Measurements from ENCODE around the gene CALR3.
"Not testable (repeated sequence)": the region's sequence is repeated elsewhere in the genome, so short reads cannot be mapped to it uniquely, and the experiment has no call there.

CALR3 gene

GRCh38 chr19:16497837-16498236, 1.9 kb upstream of the CALR3 start:
- no peak for DNase-seq (ENCODE audit: low read depth, low spot score)
- no peak overlapping the region for H3K27ac ChIP-seq

GRCh38 chr19:16497042-16497441, 1.1 kb upstream of the CALR3 start:
- no peak for DNase-seq (ENCODE audit: low read depth, low spot score)
- H3K27ac ChIP-seq: no peak overlapping the region

- no peak for DNase-seq (ENCODE audit: low read depth, low spot score)
- H3K27ac ChIP-seq: no peak overlapping the region
These were observed 631 bp upstream of the CALR3 start for GRCh38 chr19:16496613-16496983.

- not testable (repeated sequence) for DNase-seq (ENCODE audit: low read depth, low spot score); H3K27ac ChIP-seq
These were observed 9.5 kb downstream of the CALR3 start for GRCh38 chr19:16486476-16486875.

- no peak overlapping the region for H3K27ac ChIP-seq
- DNase-seq (ENCODE audit: low read depth, low spot score): no peak
These were observed 13.2 kb downstream of the CALR3 start for GRCh38 chr19:16482745-16483144.

GRCh38 chr19:16477311-16477710, 18.7 kb downstream of the CALR3 start:
- H3K27ac ChIP-seq: no peak overlapping the region

GRCh38 chr19:16476401-16476800, 19.6 kb downstream of the CALR3 start:
- H3K27ac ChIP-seq: no peak overlapping the region
- DNase-seq (ENCODE audit: low read depth, low spot score): no peak

More at GRCh38 chr19:16477311-16477710, 18.7 kb downstream of the CALR3 start:
- no peak for DNase-seq (ENCODE audit: low read depth, low spot score)

- H3K27ac ChIP-seq: no peak overlapping the region
- DNase-seq (ENCODE audit: low read depth, low spot score): no peak
These were observed 22.0 kb downstream of the CALR3 start for GRCh38 chr19:16473875-16474392.

GRCh38 chr19:16472992-16473391, 23.0 kb downstream of the CALR3 start:
- H3K27ac ChIP-seq: no peak overlapping the region
- DNase-seq (ENCODE audit: low read depth, low spot score): no peak

- H3K27ac ChIP-seq: not testable (repeated sequence)
These were observed 23.4 kb downstream of the CALR3 start for GRCh38 chr19:16472559-16472899.

GRCh38 chr19:16470911-16471811, 24.8 kb downstream of the CALR3 start:
- H3K27ac ChIP-seq: peak overlapping the region; percentile 78
- no peak for DNase-seq (ENCODE audit: low read depth, low spot score)

More at GRCh38 chr19:16472559-16472899, 23.4 kb downstream of the CALR3 start:
- not testable (repeated sequence) for DNase-seq (ENCODE audit: low read depth, low spot score)

GRCh38 chr19:16470541-16470910, 25.4 kb downstream of the CALR3 start:
- no peak for DNase-seq (ENCODE audit: low read depth, low spot score)
- H3K27ac ChIP-seq: peak overlapping the region; percentile 78

- no peak for DNase-seq (ENCODE audit: low read depth, low spot score)
- H3K27ac ChIP-seq: no peak overlapping the region
These were observed 28.4 kb downstream of the CALR3 start for GRCh38 chr19:16467581-16467980.

GRCh38 chr19:16466802-16467427, 29.1 kb downstream of the CALR3 start:
- not testable (repeated sequence) for H3K27ac ChIP-seq; DNase-seq (ENCODE audit: low read depth, low spot score)

- DNase-seq (ENCODE audit: low read depth, low spot score): no peak
- no peak overlapping the region for H3K27ac ChIP-seq
These were observed 30.7 kb downstream of the CALR3 start for GRCh38 chr19:16465239-16465638.

GRCh38 chr19:16463991-16464575, 31.9 kb downstream of the CALR3 start:
- H3K27ac ChIP-seq: no peak overlapping the region
- no peak for DNase-seq (ENCODE audit: low read depth, low spot score)

- H3K27ac ChIP-seq: peak overlapping the region; percentile 63
- DNase-seq (ENCODE audit: low read depth, low spot score): no peak
These were observed 32.5 kb downstream of the CALR3 start for GRCh38 chr19:16463341-16463990.

GRCh38 chr19:16462757-16463250, 33.2 kb downstream of the CALR3 start:
- peak; percentile 49 for DNase-seq (ENCODE audit: low read depth, low spot score)
- peak overlapping the region; percentile 63 for H3K27ac ChIP-seq

- H3K27ac ChIP-seq: no peak overlapping the region
- DNase-seq (ENCODE audit: low read depth, low spot score): no peak
These were observed 34.3 kb downstream of the CALR3 start for GRCh38 chr19:16461630-16462051.

- DNase-seq (ENCODE audit: low read depth, low spot score): no peak
These were observed 35.5 kb downstream of the CALR3 start for GRCh38 chr19:16460454-16460853.

More at GRCh38 chr19:16460454-16460853, 35.5 kb downstream of the CALR3 start:
- H3K27ac ChIP-seq: no peak overlapping the region

Data from epithelial cell of prostate (primary cell).